Measurements from ENCODE around the gene PPM1F.
"Not testable (repeated sequence)": the region's sequence is repeated elsewhere in the genome, so short reads cannot be mapped to it uniquely, and the experiment has no call there.

PPM1F gene

DNA sequence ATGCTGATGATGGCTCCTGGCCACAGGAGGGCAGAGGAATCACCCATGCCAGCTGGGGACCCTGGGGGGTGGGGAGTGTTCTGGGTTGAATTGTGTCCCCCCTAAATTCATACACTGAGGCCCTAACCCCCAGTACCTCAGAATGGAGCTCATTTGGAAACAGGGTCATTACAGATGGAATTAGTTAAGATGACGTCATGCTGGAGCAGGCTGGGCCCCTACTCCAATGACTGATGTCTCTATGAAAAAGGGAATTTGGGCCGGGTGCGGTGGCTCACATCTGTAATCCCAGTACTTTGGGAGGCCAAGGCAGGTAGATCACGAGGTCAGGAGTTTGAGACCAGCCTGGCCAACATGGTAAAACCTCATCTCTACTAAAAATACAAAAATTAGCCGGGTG, 12.7 kb downstream of the PPM1F start:
- DNase-seq = not testable (repeated sequence)

DNA sequence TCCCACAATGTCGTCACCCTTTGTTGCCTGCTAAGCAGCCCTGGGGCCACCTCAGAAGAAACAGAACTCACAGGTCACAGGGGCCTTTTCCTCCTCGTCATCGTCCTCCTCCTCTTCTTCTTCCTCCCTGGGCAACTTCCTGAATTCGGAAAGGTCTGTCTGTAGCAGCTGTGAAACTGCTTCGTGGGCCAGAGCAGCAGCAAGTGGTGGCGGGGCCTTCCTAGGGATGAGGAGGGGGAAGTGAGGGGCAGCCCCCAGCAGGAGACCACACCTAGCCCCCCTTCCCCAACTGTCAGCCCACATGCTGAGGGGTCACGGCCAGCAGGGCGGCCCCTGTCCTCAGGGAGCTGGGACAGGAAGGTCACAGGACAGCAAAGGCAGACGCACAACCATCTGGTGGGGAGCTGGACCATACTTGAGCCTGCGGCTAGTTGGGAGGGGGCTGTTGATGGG, 13.2 kb downstream of the PPM1F start:
- DNase-seq = no peak

DNA sequence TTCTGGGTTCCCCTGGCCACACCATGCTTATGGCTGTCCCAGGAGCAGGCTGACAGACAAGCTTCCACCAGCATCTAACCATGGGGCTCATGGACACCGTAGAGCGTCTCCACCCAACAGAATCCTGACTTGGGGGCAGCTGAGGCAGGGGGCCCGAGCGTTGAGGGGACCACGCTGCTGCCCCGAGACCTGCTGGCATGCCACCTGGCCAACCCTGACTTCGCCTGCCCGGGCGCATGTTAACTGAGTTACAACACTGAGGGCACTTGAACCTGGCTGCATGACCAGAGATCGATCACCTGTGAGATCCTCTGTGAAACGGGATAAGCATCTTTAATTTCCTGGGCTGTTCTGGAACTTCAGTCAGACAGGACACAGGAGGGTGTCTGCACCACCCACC, 13.7 kb downstream of the PPM1F start:
- DNase-seq = no peak

GRCh38 chr22:21938071-21938822, 14.4 kb downstream of the PPM1F start:
- peak; percentile 82 for DNase-seq

GRCh38 chr22:21937821-21938070, 14.9 kb downstream of the PPM1F start:
- DNase-seq = no peak

- DNase-seq = no peak
Observed at GRCh38 chr22:21937041-21937820, 15.4 kb downstream of the PPM1F start.

DNA sequence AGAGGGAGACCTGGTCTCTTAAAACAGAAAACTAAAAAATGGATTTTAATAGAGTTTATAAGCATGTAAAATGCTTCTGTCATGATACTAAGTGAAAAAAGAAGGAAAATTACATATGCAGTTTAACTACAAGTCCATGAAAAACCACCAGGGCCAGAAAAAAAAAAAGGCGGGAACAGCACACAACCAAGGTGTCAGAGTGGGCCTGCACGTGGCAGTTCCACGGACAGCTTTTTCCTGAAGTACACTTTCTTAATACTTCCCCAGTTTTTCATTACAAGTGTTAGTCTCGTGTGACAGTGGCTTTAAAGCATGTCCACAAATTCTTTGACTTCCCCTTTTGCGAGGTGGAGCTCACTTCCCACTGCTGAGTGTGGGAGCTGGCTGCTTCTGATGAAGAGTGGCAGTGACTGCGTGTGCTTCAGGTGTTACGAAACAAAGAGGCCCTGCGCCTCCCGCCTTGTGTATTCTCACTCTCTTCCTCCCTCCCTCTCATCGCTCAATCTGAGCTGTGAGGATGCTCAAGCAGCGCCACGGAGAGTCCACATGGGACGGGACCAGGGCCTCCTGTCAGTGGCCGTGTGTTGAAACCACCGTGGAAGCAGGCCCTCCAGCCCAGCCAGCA, 16.4 kb downstream of the PPM1F start:
- no peak for DNase-seq

DNA sequence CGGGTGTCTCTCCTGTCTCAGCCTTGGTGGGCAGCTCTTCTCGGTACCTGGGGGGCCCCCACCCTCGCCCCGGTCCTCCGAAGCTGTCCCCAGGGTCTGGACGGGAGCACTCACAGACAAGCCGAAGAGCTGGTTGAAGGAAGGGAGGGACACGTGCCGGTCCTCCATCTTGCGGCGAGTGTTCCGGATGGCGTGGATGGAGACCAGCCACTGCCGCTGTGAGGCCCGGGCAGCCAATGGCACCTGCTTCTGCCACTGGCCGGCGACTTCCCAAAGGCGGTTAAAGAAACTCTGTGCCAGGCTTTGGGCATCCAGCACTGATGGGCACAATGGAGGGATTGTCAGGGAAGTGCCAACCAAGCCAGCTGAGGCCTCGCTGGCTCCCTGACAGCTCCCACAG, 18.7 kb downstream of the PPM1F start:
- no peak for DNase-seq

GRCh38 chr22:21933413-21933812, 19.2 kb downstream of the PPM1F start:
- DNase-seq = no peak

GRCh38 chr22:21932347-21932746, 20.3 kb downstream of the PPM1F start:
- DNase-seq = no peak

DNA sequence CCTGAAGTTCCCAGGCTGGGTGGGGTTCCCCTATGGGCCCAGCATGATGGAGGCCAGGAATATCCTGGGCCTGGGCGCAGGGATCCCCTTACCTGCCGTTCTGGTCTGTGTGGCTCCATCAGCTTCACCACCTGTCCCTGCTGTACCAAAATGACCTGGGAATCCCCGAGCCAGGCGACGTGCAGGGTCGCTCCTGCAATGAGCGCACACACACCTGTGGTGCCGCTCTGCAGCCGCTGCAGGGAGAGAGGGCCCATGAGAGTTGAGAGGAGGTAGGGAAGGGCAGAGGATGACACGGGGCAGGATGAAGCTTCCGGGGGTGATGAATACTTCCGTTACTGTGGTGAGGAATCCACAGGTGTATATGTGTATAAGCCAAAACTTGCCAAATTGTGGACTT, 21.6 kb downstream of the PPM1F start:
- DNase-seq = no peak

DNA sequence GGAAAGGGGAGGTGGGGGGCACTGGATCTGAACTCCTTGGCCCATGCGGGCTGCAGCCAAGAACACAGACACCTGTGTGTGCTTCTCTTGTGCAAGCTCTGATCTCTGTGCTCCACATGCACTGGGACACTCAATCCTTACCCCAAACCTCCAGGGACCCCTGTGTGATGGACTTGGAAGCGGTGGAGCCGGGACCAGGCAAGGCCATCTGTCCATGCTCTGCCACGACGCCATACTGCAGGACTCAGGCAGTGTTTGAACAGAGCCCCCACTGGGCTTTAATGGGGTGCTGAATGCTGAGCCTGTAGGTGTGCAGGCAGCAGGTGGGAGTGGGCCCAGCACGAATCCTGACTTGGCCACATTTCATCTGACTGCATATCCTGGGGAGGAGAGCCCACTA, 23.4 kb downstream of the PPM1F start:
- DNase-seq = no peak

GRCh38 chr22:21928048-21928447, 24.6 kb downstream of the PPM1F start:
- DNase-seq = no peak

DNA sequence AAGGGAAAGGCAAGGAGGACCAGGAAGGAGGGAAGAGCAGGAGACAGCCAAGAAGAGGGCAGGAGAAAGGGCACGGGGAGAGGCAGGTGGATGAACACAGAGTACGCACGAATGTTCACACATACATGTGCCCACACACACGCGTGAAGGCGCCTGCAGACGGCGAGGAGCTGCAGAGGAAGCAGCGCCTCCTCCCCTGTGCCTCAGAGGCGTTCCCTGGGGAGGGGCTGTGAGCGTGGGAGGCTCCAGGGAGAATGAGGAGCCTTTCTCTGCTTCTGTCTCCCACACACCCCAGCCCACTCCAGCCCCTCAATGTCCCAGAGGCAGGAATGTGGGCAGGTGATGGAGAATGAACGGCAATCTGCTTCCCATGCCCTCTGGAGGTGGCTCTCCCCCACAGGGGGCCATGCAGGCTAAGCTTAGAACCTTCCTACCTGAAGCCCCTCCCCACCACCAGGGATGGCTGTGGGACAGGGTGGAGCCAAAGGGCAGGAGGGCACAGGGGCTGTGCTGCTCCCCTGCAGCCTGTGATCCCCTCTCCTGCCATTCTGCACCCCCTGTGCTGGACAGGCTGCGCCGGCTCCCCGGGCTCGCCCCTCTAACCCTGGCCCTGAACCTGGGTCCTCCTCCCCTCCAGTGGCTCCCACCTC, 25.3 kb downstream of the PPM1F start:
- no peak for DNase-seq

GRCh38 chr22:21926728-21927127, 25.9 kb downstream of the PPM1F start:
- no peak for DNase-seq

- no peak for DNase-seq
Observed at GRCh38 chr22:21923163-21923561, 29.5 kb downstream of the PPM1F start.

- DNase-seq = no peak
Observed at GRCh38 chr22:21922370-21923162, 30.1 kb downstream of the PPM1F start.

- DNase-seq = no peak
Observed at GRCh38 chr22:21921729-21922128, 30.9 kb downstream of the PPM1F start.

- DNase-seq = no peak
Observed at GRCh38 chr22:21921184-21921721, 31.4 kb downstream of the PPM1F start.

DNA sequence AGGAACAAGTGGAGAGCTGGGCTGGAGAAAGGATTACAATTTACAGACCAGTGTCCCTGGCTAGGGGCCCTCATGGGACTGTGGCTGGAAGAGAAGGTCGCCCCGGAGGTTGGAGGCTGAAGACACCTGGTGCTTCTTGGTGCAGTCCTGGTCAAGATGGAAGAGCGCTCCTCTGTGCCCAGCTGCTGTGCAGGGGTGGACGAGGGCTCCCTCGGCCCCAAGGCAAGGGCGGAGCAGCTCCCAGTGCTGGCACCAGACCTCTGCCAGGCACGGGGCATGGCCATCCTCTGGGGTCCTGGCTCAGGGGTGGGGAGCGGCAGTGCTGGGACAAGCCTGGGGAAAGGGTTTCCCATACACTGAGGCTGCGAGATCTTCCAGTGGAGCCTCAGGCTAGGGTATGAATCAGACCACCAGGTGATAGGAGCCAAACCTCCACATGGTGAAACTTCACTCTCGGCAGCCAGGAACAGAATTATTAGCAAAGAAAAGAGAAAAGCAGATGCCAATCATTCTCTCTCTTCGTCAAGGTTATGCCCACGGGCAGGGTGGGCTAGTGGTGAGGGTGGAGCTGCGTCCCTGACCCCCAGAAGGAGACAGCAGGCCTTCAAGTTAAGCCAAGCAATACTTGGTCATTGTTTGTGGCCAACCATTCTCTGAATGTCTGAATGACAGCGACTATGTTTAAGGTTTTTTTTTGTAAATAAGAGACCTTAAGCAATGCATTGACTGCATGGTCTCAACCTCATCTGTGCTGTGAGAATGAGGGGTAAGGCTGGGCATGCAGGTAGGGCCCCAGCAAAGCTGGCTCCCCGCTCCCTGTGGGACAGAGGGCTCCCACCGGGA, 32.1 kb downstream of the PPM1F start:
- no peak for DNase-seq

GRCh38 chr22:21919526-21920307, 32.9 kb downstream of the PPM1F start:
- no peak for DNase-seq
